SK-N-SH (cell line): ENCODE measurements around the gene LGR4. TPM values are rescaled to one million over a fixed set of nuclear protein-coding genes. Genes with fewer than 3 reads are reported as not detected.

Experiments
- CTCF ChIA-PET: fragments of 300-600, 350-600 bp; formaldehyde crosslinking; extraction: SDS; loops from one replicate; lab custom pipeline; 2021; lab: Yijun Ruan, JAX
- POLR2A ChIA-PET: fragments of 350-600 bp; sonication (Branson Sonifier 250); formaldehyde crosslinking; extraction: SDS; loops from one replicate; lab custom pipeline; 2020; ENCODE audit warnings: antibody characterized with exemption, inconsistent platforms; lab: Yijun Ruan, JAX
- DNase-seq: peaks from one replicate; pipeline ENCODE4 v3.0.0; 2012
- H2AFZ ChIP-seq: fragments of 200-600 bp; sonication (generic); 2 replicates; pipeline ENCODE4 v1.8.1; 2016; ENCODE audit warnings: antibody characterized with exemption, mild to moderate bottlenecking, low read depth
- H3F3A ChIP-seq: fragments of 200-600 bp; sonication (generic); replicated peaks from 2 replicates; pipeline ENCODE3; 2016; ENCODE audit warnings: antibody characterized with exemption, mild to moderate bottlenecking; ENCODE audit not compliant: insufficient read depth
- H3K27ac ChIP-seq, 2 experiments: fragments of 200-500 bp in 1 of 2; fragments of 200-600 bp in 1 of 2; sonication (Bioruptor generic) in 1 of 2; sonication (generic), shearing (Covaris generic) in 1 of 2; 2 replicates each; pipeline versions ENCODE4 v1.5.1 to v1.6.1; 2014 to 2016; ENCODE audit warnings: low read depth in 2 of 2, inconsistent platforms in 1 of 2, low read length in 1 of 2, mild to moderate bottlenecking in 1 of 2, mixed read lengths in 1 of 2
- H3K27me3 ChIP-seq: fragments of 200-600 bp; sonication (generic), shearing (Covaris generic); 2 replicates; pipeline ENCODE4 v1.6.1; 2016; ENCODE audit warnings: mixed run types; ENCODE audit not compliant: insufficient read depth
- H3K36me3 ChIP-seq, 2 experiments: fragments of 200-500 bp in 1 of 2; fragments of 200-600 bp in 1 of 2; sonication (Bioruptor generic) in 1 of 2; sonication (generic) in 1 of 2; replicated peaks in 1 of 2; 2 replicates each; pipeline versions ENCODE3 to v1.5.1; 2014 to 2016; ENCODE audit warnings: low read length in 1 of 2, mild to moderate bottlenecking in 1 of 2; ENCODE audit not compliant: insufficient read depth in 2 of 2, control insufficient read depth in 1 of 2
- H3K4me1 ChIP-seq, 2 experiments: fragments of 200-500 bp in 1 of 2; fragments of 200-600 bp in 1 of 2; sonication (Bioruptor generic) in 1 of 2; sonication (generic), shearing (Covaris generic) in 1 of 2; 2 replicates each; pipeline versions ENCODE4 v1.5.1 to v1.6.1; 2014 to 2016; ENCODE audit warnings: low read depth in 1 of 2, low read length in 1 of 2, mixed run types in 1 of 2; ENCODE audit not compliant: insufficient read depth in 2 of 2, control insufficient read depth in 1 of 2
- H3K4me2 ChIP-seq: fragments of 200-600 bp; sonication (generic), shearing (Covaris generic); 2 replicates; pipeline ENCODE4 v1.6.1; 2017; ENCODE audit warnings: mixed run types
- H3K4me3 ChIP-seq, 2 experiments: fragments of 200-500 bp in 1 of 2; fragments of 200-600 bp in 1 of 2; sonication (Bioruptor generic) in 1 of 2; sonication (generic), shearing (Covaris generic) in 1 of 2; 2 replicates each; pipeline versions ENCODE4 v1.5.1 to v1.8.1; 2014 to 2016; ENCODE audit warnings: low read depth in 2 of 2, inconsistent platforms in 1 of 2, low read length in 1 of 2, mild to moderate bottlenecking in 1 of 2, mixed read lengths in 1 of 2, moderate library complexity in 1 of 2
- H3K79me2 ChIP-seq: fragments of 200-600 bp; sonication (generic); 2 replicates; pipeline ENCODE4 v1.8.1; 2017; ENCODE audit warnings: mild to moderate bottlenecking; ENCODE audit not compliant: insufficient read depth
- H3K9ac ChIP-seq: fragments of 200-600 bp; sonication (generic); 2 replicates; pipeline ENCODE4 v1.6.1; 2017; ENCODE audit warnings: mixed run types
- H3K9me2 ChIP-seq: fragments of 200-600 bp; sonication (generic); 2 replicates; pipeline ENCODE4 v1.6.1; 2017; ENCODE audit warnings: mixed run types
- H3K9me3 ChIP-seq: fragments of 200-600 bp; sonication (generic); 2 replicates; pipeline ENCODE4 v1.6.1; 2017; ENCODE audit warnings: mixed run types, mild to moderate bottlenecking, moderate library complexity
- H4K20me1 ChIP-seq: fragments of 200-600 bp; sonication (generic); 2 replicates; pipeline ENCODE4 v1.6.1; 2017; ENCODE audit warnings: mild to moderate bottlenecking, mixed run types; ENCODE audit not compliant: insufficient read depth
- EP300 ChIP-seq, 2 experiments: IDR thresholded peaks; 2 replicates each; pipeline versions ENCODE4 v1.4.0 to v1.6.1; 2012; ENCODE audit warnings: borderline replicate concordance in 1 of 2, low read depth in 1 of 2, low read length in 1 of 2
- FOSL2 ChIP-seq: IDR thresholded peaks from 2 replicates; pipeline ENCODE4 v1.4.0; 2012; ENCODE audit warnings: low read depth, mild to moderate bottlenecking, moderate library complexity, borderline replicate concordance
- FOXJ3 ChIP-seq: sonication (generic); formaldehyde crosslinking; IDR thresholded peaks from 2 replicates; pipeline ENCODE4 v1.5.1; 2020; ENCODE audit warnings: mild to moderate bottlenecking, missing genetic modification reagents
- FOXM1 ChIP-seq: IDR thresholded peaks from 2 replicates; pipeline ENCODE4 v1.4.0; 2012; ENCODE audit warnings: low read depth, mild to moderate bottlenecking
- GATA2 ChIP-seq: sonication (generic); formaldehyde crosslinking; IDR thresholded peaks from 2 replicates; pipeline ENCODE4 v1.5.0; 2020; ENCODE audit warnings: mild to moderate bottlenecking, missing genetic modification reagents
- JUND ChIP-seq: IDR thresholded peaks from 2 replicates; pipeline ENCODE4 v1.4.0; 2012
- MXI1 ChIP-seq: IDR thresholded peaks from 2 replicates; pipeline ENCODE4 v1.6.1; 2012; ENCODE audit warnings: mild to moderate bottlenecking, low read depth, low read length, improper control_type of control experiment
- NRF1 ChIP-seq: IDR thresholded peaks from 2 replicates; pipeline ENCODE4 v1.6.1; 2012; ENCODE audit warnings: low read depth, mild to moderate bottlenecking, low read length
- RFX5 ChIP-seq: IDR thresholded peaks from 2 replicates; pipeline ENCODE4 v1.6.1; 2012; ENCODE audit warnings: mild to moderate bottlenecking, improper control_type of control experiment, low read length
- SIN3A ChIP-seq: IDR thresholded peaks from 2 replicates; pipeline ENCODE4 v1.6.1; 2012; ENCODE audit warnings: low read depth, mild to moderate bottlenecking, low read length, moderate library complexity, borderline replicate concordance
- SMC3 ChIP-seq: IDR thresholded peaks from 2 replicates; pipeline ENCODE4 v1.6.1; 2012; ENCODE audit warnings: low read depth, low read length, improper control_type of control experiment
- TEAD4 ChIP-seq: IDR thresholded peaks from 2 replicates; pipeline ENCODE4 v1.4.0; 2012; ENCODE audit warnings: mild to moderate bottlenecking, borderline replicate concordance; ENCODE audit not compliant: insufficient read depth
- YY1 ChIP-seq: IDR thresholded peaks from 2 replicates; pipeline ENCODE4 v1.4.0; 2012; ENCODE audit warnings: low read depth, mild to moderate bottlenecking
- WGBS: methylation state at CpG from one replicate; pipeline ENCODE4 v1.1.6; 2017; ENCODE audit warnings: low lambda C conversion rate; 5-methylcytosine and 5-hydroxymethylcytosine counted together
- polyA plus RNA-seq, 3 experiments: library from polyadenylated mRNA; depleted of rRNA; stranded (reverse); fragments of >200 nt; gene quantifications; 2 replicates each; pipeline ENCODE4 v1.2.3, GENCODE V29; 2012
- TF ChIP-seq, protein P1 (sequence below): IDR thresholded peaks from 2 replicates; pipeline ENCODE4 v1.4.0; 2012; ENCODE audit warnings: low read depth, borderline replicate concordance
- TF ChIP-seq, protein P2 (sequence below): fragments of 150-350 bp; IDR thresholded peaks from 2 replicates; pipeline ENCODE4 v1.6.1; 2017; ENCODE audit warnings: antibody characterized with exemption, low read length, low read depth, borderline replicate concordance
- TF ChIP-seq, protein P3 (sequence below): fragments of 150-350 bp; IDR thresholded peaks from 2 replicates; pipeline ENCODE4 v1.6.1; 2016; ENCODE audit warnings: mild to moderate bottlenecking, low read depth, low read length

The LGR4 gene
- polyA plus RNA-seq, 1 of the 3 experiments (the other 2 are of a cell fraction) = 2.6 TPM

DNA sequence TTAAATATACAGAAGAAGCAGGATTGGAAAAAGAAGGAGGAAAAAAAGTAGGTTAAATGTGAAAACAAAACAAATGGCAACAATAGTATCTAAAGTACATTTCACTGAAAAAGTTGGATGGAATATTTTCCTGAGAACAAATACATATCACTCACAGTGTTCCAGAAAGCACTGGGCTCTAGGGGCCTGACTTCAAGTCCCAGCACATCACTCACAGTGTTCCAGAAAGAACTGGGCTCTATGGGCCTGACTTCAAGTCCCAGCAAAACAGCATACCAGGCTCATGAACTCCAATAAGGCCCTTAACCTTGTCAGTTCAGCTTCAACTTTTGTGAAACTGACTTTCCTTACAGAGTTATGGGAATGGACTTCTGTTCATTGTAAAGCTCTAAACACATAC lies 63.5 kb downstream of the LGR4 start:
- no peaks in the 10 kb centered on the region for H3K27me3 ChIP-seq
- no peaks in the 10 kb centered on the region for H3K36me3 ChIP-seq
- no peak overlapping the region for H3K4me3 ChIP-seq
- no peak overlapping the region for H2AFZ ChIP-seq
- no peaks in the 10 kb centered on the region for H3K9me2 ChIP-seq
- no peak for DNase-seq
- H3K4me2 ChIP-seq = no peak overlapping the region
- H3K79me2 ChIP-seq = no peaks in the 10 kb centered on the region
- H3K9ac ChIP-seq = no peak overlapping the region
- no peaks in the 10 kb centered on the region; a peak in 1 of 4 replicates for H3K4me1 ChIP-seq
- H3K27ac ChIP-seq = no peak overlapping the region
- no peaks in the 10 kb centered on the region for H4K20me1 ChIP-seq
- H3F3A ChIP-seq = no peaks in the 10 kb centered on the region
- POLR2A ChIA-PET = no interaction called here
- TF ChIP-seq, protein P1, sequence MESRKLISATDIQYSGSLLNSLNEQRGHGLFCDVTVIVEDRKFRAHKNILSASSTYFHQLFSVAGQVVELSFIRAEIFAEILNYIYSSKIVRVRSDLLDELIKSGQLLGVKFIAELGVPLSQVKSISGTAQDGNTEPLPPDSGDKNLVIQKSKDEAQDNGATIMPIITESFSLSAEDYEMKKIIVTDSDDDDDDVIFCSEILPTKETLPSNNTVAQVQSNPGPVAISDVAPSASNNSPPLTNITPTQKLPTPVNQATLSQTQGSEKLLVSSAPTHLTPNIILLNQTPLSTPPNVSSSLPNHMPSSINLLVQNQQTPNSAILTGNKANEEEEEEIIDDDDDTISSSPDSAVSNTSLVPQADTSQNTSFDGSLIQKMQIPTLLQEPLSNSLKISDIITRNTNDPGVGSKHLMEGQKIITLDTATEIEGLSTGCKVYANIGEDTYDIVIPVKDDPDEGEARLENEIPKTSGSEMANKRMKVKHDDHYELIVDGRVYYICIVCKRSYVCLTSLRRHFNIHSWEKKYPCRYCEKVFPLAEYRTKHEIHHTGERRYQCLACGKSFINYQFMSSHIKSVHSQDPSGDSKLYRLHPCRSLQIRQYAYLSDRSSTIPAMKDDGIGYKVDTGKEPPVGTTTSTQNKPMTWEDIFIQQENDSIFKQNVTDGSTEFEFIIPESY = no peak
- TF ChIP-seq FOXM1 (no peak), FOSL2 (no peak), MXI1 (no peak), NRF1 (no peak)
- TF ChIP-seq, all 33 proteins: peak for 0
- CTCF ChIA-PET = no interaction called here
- no peaks in the 10 kb centered on the region for H3K9me3 ChIP-seq

DNA sequence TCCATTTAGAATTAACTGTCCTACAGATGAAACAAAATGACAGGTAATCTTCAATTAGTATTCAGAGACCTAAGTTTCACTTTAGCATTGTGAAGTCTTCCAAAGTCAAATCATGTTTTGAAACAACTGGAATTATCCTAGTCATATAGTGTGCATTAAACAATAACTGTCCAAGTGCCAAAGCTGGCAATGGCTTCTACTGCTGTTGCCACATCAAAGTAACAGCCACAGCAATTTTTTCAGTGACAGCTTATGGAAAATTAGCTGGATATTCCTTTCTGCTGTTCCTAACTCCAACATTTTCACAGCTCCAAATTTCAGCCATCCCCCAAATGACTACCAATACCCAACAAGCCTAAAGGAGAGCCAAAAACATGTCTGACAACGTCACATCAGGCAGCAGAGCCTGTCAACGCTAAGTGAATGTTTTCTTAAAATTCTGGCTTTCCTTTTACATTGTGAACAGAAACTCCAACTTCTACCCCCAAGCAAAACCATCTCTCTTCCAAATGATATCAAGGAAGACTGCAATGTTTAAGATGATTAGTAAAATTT lies 64.3 kb downstream of the LGR4 start:
- POLR2A ChIA-PET = no interaction called here
- DNase-seq = no peak
- Histone ChIP-seq H3K9me3 (no peaks in the 10 kb centered on the region), H3K27ac (no peak overlapping the region), H4K20me1 (no peaks in the 10 kb centered on the region), H3K4me1 (no peaks in the 10 kb centered on the region; a peak in 1 of 4 replicates), H2AFZ (no peak overlapping the region), H3F3A (no peaks in the 10 kb centered on the region), H3K27me3 (no peaks in the 10 kb centered on the region), H3K4me3 (no peak overlapping the region), H3K36me3 (no peaks in the 10 kb centered on the region), H3K4me2 (no peak overlapping the region), H3K9me2 (no peaks in the 10 kb centered on the region), H3K9ac (no peak overlapping the region), H3K79me2 (no peaks in the 10 kb centered on the region)
- WGBS = 97% methylated on average over 2 of the region's 2 CpGs
- TF ChIP-seq FOXJ3 (CRISPR knock-in tag) (no peak), YY1 (no peak), GATA2 (CRISPR knock-in tag) (no peak), JUND (no peak), MXI1 (no peak), TEAD4 (no peak), EP300 (IDR thresholded peaks at IDR 0.05; ENCODE audit: borderline replicate concordance in 1 of 2, low read depth in 1 of 2, low read length in 1 of 2) (no peak), SMC3 (no peak), FOSL2 (no peak), RFX5 (no peak), SIN3A (no peak)
- TF ChIP-seq, protein P2, sequence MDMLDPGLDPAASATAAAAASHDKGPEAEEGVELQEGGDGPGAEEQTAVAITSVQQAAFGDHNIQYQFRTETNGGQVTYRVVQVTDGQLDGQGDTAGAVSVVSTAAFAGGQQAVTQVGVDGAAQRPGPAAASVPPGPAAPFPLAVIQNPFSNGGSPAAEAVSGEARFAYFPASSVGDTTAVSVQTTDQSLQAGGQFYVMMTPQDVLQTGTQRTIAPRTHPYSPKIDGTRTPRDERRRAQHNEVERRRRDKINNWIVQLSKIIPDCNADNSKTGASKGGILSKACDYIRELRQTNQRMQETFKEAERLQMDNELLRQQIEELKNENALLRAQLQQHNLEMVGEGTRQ = no peak
- TF ChIP-seq, protein P1 = no peak
- TF ChIP-seq, protein P3, sequence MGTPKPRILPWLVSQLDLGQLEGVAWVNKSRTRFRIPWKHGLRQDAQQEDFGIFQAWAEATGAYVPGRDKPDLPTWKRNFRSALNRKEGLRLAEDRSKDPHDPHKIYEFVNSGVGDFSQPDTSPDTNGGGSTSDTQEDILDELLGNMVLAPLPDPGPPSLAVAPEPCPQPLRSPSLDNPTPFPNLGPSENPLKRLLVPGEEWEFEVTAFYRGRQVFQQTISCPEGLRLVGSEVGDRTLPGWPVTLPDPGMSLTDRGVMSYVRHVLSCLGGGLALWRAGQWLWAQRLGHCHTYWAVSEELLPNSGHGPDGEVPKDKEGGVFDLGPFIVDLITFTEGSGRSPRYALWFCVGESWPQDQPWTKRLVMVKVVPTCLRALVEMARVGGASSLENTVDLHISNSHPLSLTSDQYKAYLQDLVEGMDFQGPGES = no peak
- CTCF ChIA-PET = no interaction called here
